Suprapubic skin (tissue), 4 donors: ENCODE measurements around the gene PHLDB2. TPM values are rescaled to one million over a fixed set of nuclear protein-coding genes. Genes with fewer than 3 reads are reported as not detected.

Source experiments
- DNase-seq, 2 donors: peaks; one replicate each; pipeline ENCODE4 v3.0.0-alpha.2; 2019; ENCODE audit warnings: low spot score in 2 of 2
- H3K27ac ChIP-seq: fragments of 200-600 bp; sonication (generic); one replicate; pipeline ENCODE4 v1.5.1; 2019
- H3K27me3 ChIP-seq: fragments of 200-600 bp; sonication (generic); one replicate; pipeline ENCODE4 v1.5.1; 2019
- H3K36me3 ChIP-seq: fragments of 200-600 bp; sonication (generic); one replicate; pipeline ENCODE4 v1.5.1; 2019
- H3K4me1 ChIP-seq: fragments of 200-600 bp; sonication (generic); one replicate; pipeline ENCODE4 v1.5.1; 2019
- H3K4me3 ChIP-seq: fragments of 200-600 bp; sonication (generic); one replicate; pipeline ENCODE4 v1.5.1; 2019; ENCODE audit warnings: mild to moderate bottlenecking
- H3K9me3 ChIP-seq: fragments of 200-600 bp; sonication (generic); one replicate; pipeline ENCODE4 v1.5.1; 2019
- EP300 ChIP-seq: sonication (generic); formaldehyde crosslinking; IDR thresholded peaks from one replicate; pipeline ENCODE4 v1.6.1; 2017; ENCODE audit warnings: antibody characterized with exemption
- POLR2A ChIP-seq, 2 donors: fragments of 450-650 bp; IDR thresholded peaks; one replicate each; pipeline ENCODE4 v1.6.1; 2017; ENCODE audit warnings: antibody characterized with exemption in 2 of 2, mild to moderate bottlenecking in 2 of 2, moderate library complexity in 2 of 2
- POLR2AphosphoS5 ChIP-seq, 3 donors: sonication (generic); formaldehyde crosslinking; IDR thresholded peaks; one replicate each; pipeline ENCODE4 v1.6.1; 2017; ENCODE audit warnings: antibody characterized with exemption in 3 of 3
- WGBS: methylation state at CpG from one replicate; pipeline ENCODE4 v1.1.5; 2018; 5-methylcytosine and 5-hydroxymethylcytosine counted together
- total RNA-seq, 4 donors: library from RNA; depleted of rRNA; stranded (reverse); fragments of >200 nt; gene quantifications; one replicate each; pipeline ENCODE4 v1.1.0, GENCODE V29; 2016
- TF ChIP-seq, protein P1 (sequence below), 2 donors: fragments of 200-600 bp in 1 of 2; fragments of 450-650 bp in 1 of 2; sonication (generic) in 1 of 2; IDR thresholded peaks; one replicate each; pipeline ENCODE4 v1.5.1; 2016 to 2019; ENCODE audit warnings: antibody characterized with exemption in 2 of 2, mild to moderate bottlenecking in 1 of 2, moderate library complexity in 1 of 2

Gene PHLDB2
- 100 to 1,000 TPM in 1 of 4 donors, 10 to 100 TPM in 3; 39.8 to 107 (median 60.7) TPM for total RNA-seq

DNA sequence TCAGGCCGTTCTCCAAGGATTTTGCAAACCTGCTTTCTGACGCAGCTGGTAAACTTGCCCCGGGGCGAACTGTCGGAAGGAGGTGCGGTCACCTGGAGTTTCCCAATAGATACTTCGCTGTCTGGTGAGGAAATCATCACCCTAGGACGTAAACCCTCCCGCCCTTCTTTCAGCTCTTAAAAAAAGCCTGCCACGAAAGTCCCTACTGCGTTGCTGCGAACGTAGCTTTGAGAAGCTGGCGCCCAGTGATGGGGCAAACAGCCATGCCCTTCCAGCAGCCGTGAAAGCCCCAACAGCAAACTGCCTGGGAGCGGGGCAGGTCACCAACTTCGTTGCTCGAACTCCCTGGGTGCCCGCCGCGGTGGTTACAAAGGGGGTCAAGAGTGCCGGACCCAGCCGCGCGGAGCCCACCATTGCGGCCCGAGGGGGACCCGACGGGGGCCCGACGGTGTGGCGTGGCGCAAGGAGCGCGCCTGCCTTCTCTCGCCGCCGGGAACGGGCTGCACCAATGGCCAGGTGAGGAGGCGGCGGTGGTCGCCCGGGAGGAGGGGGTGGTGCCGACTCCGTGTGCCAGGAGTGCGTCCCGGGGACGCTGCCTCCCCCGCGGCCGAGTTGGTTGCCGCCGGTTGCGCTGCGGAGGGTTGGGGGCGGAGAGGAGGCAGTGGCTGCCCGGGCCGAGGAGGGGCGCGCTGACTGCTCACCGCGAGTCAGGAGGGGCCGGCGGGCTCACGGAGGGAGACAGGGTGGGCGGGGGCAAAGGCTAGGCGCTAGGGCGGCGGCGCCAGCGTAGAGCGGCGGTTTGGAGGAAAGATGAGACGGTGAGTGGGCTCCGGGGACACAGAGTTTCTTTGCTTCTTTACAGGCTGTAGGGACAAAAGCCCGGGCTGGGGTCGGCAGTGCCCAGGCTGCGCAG, at the start of gene PHLDB2:
TSS of gene PHLDB2 (plus strand) at position 205 of the 913 bp plus-strand sequence. CDS start 24,813 bp downstream, outside the sequence.
- peak in 2 of 3 donors; percentile 3 to 39 for TF ChIP-seq POLR2AphosphoS5 (IDR thresholded peaks at IDR 0.05)
- TF ChIP-seq, protein P1, sequence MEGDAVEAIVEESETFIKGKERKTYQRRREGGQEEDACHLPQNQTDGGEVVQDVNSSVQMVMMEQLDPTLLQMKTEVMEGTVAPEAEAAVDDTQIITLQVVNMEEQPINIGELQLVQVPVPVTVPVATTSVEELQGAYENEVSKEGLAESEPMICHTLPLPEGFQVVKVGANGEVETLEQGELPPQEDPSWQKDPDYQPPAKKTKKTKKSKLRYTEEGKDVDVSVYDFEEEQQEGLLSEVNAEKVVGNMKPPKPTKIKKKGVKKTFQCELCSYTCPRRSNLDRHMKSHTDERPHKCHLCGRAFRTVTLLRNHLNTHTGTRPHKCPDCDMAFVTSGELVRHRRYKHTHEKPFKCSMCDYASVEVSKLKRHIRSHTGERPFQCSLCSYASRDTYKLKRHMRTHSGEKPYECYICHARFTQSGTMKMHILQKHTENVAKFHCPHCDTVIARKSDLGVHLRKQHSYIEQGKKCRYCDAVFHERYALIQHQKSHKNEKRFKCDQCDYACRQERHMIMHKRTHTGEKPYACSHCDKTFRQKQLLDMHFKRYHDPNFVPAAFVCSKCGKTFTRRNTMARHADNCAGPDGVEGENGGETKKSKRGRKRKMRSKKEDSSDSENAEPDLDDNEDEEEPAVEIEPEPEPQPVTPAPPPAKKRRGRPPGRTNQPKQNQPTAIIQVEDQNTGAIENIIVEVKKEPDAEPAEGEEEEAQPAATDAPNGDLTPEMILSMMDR (IDR thresholded peaks at IDR 0.05) = no peak
- no peak for TF ChIP-seq EP300
- peak in 1 of 2 donors; percentile 29 for TF ChIP-seq POLR2A (IDR thresholded peaks at IDR 0.05)
- Histone ChIP-seq H3K4me1 (peaks cover 48% of the 10 kb centered on the region), H3K9me3 (no peaks in the 10 kb centered on the region), H3K4me3 (peak within 1 kb of the TSS; percentile 90), H3K36me3 (no peaks in the 10 kb centered on the region), H3K27me3 (no peaks in the 10 kb centered on the region), H3K27ac (peak within 1 kb of the TSS; percentile 96)
- WGBS = 0% methylated on average over 43 of the region's 78 CpGs
- peak; percentile 90 to 91 for DNase-seq

DNA sequence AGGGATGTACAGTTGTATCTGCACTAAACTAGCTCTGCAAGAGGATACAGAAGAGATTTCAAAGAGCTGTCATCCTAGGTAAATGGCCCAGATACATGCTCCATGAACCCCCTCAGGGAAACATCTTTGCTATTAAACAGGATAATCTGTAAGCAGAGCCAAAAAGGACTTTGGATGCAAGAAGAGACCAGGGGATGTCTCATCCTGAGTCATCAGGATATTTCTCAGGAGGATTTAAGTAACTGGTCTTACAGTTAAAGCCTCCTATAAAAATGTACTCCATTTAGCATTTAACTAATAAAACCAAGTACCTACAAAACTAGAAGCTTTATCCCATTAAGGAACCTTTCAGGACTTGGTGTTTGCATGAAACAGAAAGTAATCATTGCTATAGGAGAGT, 48.2 kb upstream of the PHLDB2 start:
- Histone ChIP-seq H3K27me3 (no peaks in the 10 kb centered on the region), H3K36me3 (no peaks in the 10 kb centered on the region), H3K27ac (no peak overlapping the region), H3K9me3 (no peaks in the 10 kb centered on the region), H3K4me3 (no peak overlapping the region), H3K4me1 (peaks cover 8% of the 10 kb centered on the region)
- TF ChIP-seq EP300 (no peak), POLR2AphosphoS5 (IDR thresholded peaks at IDR 0.05) (no peak), POLR2A (IDR thresholded peaks at IDR 0.05) (no peak)
- TF ChIP-seq, protein P1 (IDR thresholded peaks at IDR 0.05) = no peak
- DNase-seq = no peak

DNA sequence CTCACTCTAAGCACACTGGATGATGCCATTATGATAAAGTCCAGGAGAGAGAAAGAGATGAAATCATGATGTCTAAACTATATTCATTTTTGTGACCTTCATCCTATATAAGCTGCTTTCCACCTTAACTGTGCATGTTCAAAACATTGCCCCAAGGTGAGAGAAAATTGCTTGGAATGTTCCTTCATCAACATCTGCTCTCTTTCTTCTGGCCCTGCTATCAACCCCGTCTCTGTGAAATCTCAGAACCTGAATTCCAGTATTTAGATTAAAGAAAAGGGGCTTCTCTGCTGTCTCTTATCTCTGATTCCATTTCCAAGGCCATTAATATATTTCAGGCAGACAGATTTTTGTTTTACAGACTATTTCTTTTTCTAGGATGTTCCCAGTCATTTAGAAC, 47.3 kb upstream of the PHLDB2 start:
- 64% methylated on average over 1 of the region's 1 CpG for WGBS
- H3K27me3 ChIP-seq = no peaks in the 10 kb centered on the region
- H3K4me1 ChIP-seq = peaks cover 8% of the 10 kb centered on the region
- no peak overlapping the region for H3K27ac ChIP-seq
- DNase-seq = no peak
- H3K4me3 ChIP-seq = no peak overlapping the region
- no peaks in the 10 kb centered on the region for H3K9me3 ChIP-seq
- no peaks in the 10 kb centered on the region for H3K36me3 ChIP-seq
- TF ChIP-seq POLR2A (IDR thresholded peaks at IDR 0.05) (no peak), EP300 (no peak), POLR2AphosphoS5 (IDR thresholded peaks at IDR 0.05) (no peak)
- TF ChIP-seq, protein P1 (IDR thresholded peaks at IDR 0.05) = no peak

GRCh38 chr3:111812701-111813100, 46.4 kb upstream of the PHLDB2 start:
- Histone ChIP-seq H3K4me1 (peaks cover 8% of the 10 kb centered on the region), H3K27me3 (no peaks in the 10 kb centered on the region), H3K4me3 (no peak overlapping the region), H3K36me3 (no peaks in the 10 kb centered on the region), H3K9me3 (no peaks in the 10 kb centered on the region), H3K27ac (no peak overlapping the region)
- WGBS = 80% methylated on average over 1 of the region's 1 CpG
- no peak for DNase-seq
- TF ChIP-seq EP300 (no peak), POLR2AphosphoS5 (IDR thresholded peaks at IDR 0.05) (no peak), POLR2A (IDR thresholded peaks at IDR 0.05) (no peak)
- TF ChIP-seq, protein P1 (IDR thresholded peaks at IDR 0.05) = no peak

GRCh38 chr3:111813441-111813840, 45.6 kb upstream of the PHLDB2 start:
- Histone ChIP-seq H3K4me3 (no peak overlapping the region), H3K27ac (no peak overlapping the region), H3K36me3 (no peaks in the 10 kb centered on the region), H3K27me3 (no peaks in the 10 kb centered on the region), H3K9me3 (no peaks in the 10 kb centered on the region), H3K4me1 (peaks cover 3% of the 10 kb centered on the region)
- 69% methylated on average over 1 of the region's 1 CpG for WGBS
- TF ChIP-seq, protein P1 (IDR thresholded peaks at IDR 0.05) = no peak
- TF ChIP-seq EP300 = no peak
- no peak for TF ChIP-seq POLR2AphosphoS5 (IDR thresholded peaks at IDR 0.05)
- no peak for TF ChIP-seq POLR2A (IDR thresholded peaks at IDR 0.05)
- no peak for DNase-seq
